Measurements from ENCODE around the gene DAPK1.

DAPK1 gene

DNA sequence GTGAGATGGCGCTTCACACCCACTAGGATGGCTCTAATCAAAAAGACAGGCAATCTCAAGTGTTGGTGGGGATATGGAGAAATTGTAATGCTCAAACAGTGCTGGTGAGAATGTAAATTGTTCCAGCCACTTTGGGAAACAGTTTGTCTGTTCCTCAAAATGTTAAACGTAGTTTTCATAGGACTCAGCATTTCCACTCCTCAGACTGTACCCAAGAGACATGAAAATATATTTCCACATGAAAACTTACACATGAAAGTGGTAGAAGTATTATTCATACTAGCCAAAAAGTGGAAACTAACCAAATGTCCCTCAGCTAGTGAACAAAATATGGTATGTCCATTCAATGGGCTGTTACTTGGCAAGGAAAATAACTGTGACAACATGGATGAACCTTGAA, 120.6 kb downstream of the DAPK1 start:
- H3K4me1 ChIP-seq (ENCODE audit: low read length): no peaks in the 10 kb centered on the region
- H2AFZ ChIP-seq (ENCODE audit: low read length): no peak overlapping the region
- H3F3A ChIP-seq (ENCODE audit: insufficient read depth, low read length): no peaks in the 10 kb centered on the region
- DNase-seq: no peak
- H3K4me3 ChIP-seq (ENCODE audit: low read length): no peak overlapping the region
- no peaks in the 10 kb centered on the region for H3K9me3 ChIP-seq (replicated peaks; ENCODE audit: insufficient read depth, low read length)
- H3K9me2 ChIP-seq (replicated peaks; ENCODE audit: insufficient read depth, low read length): no peaks in the 10 kb centered on the region
- no peak overlapping the region for H3K9ac ChIP-seq (ENCODE audit: low read length)
- H3K79me2 ChIP-seq (ENCODE audit: low read length): peaks cover 22% of the 10 kb centered on the region
- H3K27ac ChIP-seq (ENCODE audit: low read length): no peak overlapping the region
- H4K20me1 ChIP-seq (ENCODE audit: insufficient read depth, low read length): no peaks in the 10 kb centered on the region
- TF ChIP-seq, protein P1, sequence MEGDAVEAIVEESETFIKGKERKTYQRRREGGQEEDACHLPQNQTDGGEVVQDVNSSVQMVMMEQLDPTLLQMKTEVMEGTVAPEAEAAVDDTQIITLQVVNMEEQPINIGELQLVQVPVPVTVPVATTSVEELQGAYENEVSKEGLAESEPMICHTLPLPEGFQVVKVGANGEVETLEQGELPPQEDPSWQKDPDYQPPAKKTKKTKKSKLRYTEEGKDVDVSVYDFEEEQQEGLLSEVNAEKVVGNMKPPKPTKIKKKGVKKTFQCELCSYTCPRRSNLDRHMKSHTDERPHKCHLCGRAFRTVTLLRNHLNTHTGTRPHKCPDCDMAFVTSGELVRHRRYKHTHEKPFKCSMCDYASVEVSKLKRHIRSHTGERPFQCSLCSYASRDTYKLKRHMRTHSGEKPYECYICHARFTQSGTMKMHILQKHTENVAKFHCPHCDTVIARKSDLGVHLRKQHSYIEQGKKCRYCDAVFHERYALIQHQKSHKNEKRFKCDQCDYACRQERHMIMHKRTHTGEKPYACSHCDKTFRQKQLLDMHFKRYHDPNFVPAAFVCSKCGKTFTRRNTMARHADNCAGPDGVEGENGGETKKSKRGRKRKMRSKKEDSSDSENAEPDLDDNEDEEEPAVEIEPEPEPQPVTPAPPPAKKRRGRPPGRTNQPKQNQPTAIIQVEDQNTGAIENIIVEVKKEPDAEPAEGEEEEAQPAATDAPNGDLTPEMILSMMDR (IDR thresholded peaks at IDR 0.05; ENCODE audit: low read length): no peak
- no peaks in the 10 kb centered on the region for H3K27me3 ChIP-seq (replicated peaks; ENCODE audit: insufficient read depth, low read length)
- H3K36me3 ChIP-seq (replicated peaks; ENCODE audit: insufficient read depth, low read length): no peaks in the 10 kb centered on the region
- no peak overlapping the region for H3K4me2 ChIP-seq (ENCODE audit: low read depth, low read length)

DNA sequence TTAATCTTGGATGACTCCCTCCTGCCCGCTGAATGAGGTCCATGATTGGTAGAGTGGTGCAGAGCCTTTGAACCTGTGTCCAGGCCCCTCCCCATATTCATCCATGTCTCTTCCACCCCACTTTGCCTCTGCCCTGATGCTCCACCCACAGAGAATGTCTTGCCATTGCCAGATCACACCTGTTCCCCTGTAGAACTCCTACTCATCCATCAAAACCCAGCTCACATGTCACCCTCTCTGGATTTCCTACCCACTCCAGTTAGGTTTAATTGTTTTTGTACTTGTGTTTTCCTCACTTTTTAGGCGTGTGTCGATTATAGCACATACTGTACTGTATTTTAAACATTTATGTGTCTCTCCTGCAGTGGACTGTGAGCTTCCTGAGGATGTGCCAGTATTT, 121.3 kb downstream of the DAPK1 start:
- H3K4me2 ChIP-seq (ENCODE audit: low read depth, low read length): no peak overlapping the region
- H3K79me2 ChIP-seq (ENCODE audit: low read length): peaks cover 23% of the 10 kb centered on the region
- TF ChIP-seq EZH2 (optimal IDR thresholded peaks at IDR 0.05; ENCODE audit: low read depth, low read length) (no peak), EZH2phosphoT487 (IDR thresholded peaks at IDR 0.05; ENCODE audit: low read length) (no peak)
- TF ChIP-seq, protein P1 (IDR thresholded peaks at IDR 0.05; ENCODE audit: low read length): no peak
- no peaks in the 10 kb centered on the region for H3K27me3 ChIP-seq (replicated peaks; ENCODE audit: insufficient read depth, low read length)
- no peak for DNase-seq
- no peak overlapping the region for H3K4me3 ChIP-seq (ENCODE audit: low read length)
- H3K36me3 ChIP-seq (replicated peaks; ENCODE audit: insufficient read depth, low read length): no peaks in the 10 kb centered on the region
- no peaks in the 10 kb centered on the region for H3K4me1 ChIP-seq (ENCODE audit: low read length)
- H3K9me2 ChIP-seq (replicated peaks; ENCODE audit: insufficient read depth, low read length): no peaks in the 10 kb centered on the region
- no peaks in the 10 kb centered on the region for H3F3A ChIP-seq (ENCODE audit: insufficient read depth, low read length)
- no peaks in the 10 kb centered on the region for H3K9me3 ChIP-seq (replicated peaks; ENCODE audit: insufficient read depth, low read length)
- no peak overlapping the region for H2AFZ ChIP-seq (ENCODE audit: low read length)
- no peak overlapping the region for H3K27ac ChIP-seq (ENCODE audit: low read length)
- H4K20me1 ChIP-seq (ENCODE audit: insufficient read depth, low read length): no peaks in the 10 kb centered on the region
- no peak overlapping the region for H3K9ac ChIP-seq (ENCODE audit: low read length)

DNA sequence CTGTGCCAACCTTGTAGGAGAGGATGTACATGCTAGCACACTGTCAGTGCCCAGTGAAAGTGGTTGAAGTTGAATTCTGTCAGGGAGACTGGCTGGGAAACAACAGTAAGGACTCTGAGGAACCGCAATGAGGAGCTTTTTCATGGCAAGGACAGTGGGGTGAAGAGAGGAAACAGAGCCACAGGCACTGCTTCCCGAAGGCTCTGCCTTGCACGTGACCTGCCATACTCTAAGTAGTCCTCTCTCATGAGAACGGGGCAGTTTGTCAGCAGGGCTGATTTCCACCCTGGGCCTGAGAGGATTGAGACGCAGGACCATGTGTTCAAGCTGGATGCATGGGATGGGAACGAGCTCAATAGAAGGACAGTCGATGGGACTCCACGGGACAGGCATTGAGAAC, 121.7 kb downstream of the DAPK1 start:
- no peaks in the 10 kb centered on the region for H3K36me3 ChIP-seq (replicated peaks; ENCODE audit: insufficient read depth, low read length)
- no peak for DNase-seq
- H3K27ac ChIP-seq (ENCODE audit: low read length): no peak overlapping the region
- TF ChIP-seq EZH2 (optimal IDR thresholded peaks at IDR 0.05; ENCODE audit: low read depth, low read length): no peak
- TF ChIP-seq, protein P1 (IDR thresholded peaks at IDR 0.05; ENCODE audit: low read length): no peak
- TF ChIP-seq EZH2phosphoT487 (IDR thresholded peaks at IDR 0.05; ENCODE audit: low read length): no peak
- no peaks in the 10 kb centered on the region for H3K27me3 ChIP-seq (replicated peaks; ENCODE audit: insufficient read depth, low read length)
- no peaks in the 10 kb centered on the region for H3K9me2 ChIP-seq (replicated peaks; ENCODE audit: insufficient read depth, low read length)
- H3K4me1 ChIP-seq (ENCODE audit: low read length): no peaks in the 10 kb centered on the region
- H2AFZ ChIP-seq (ENCODE audit: low read length): no peak overlapping the region
- H3K79me2 ChIP-seq (ENCODE audit: low read length): peaks cover 23% of the 10 kb centered on the region
- H3K4me2 ChIP-seq (ENCODE audit: low read depth, low read length): no peak overlapping the region
- H3K9ac ChIP-seq (ENCODE audit: low read length): no peak overlapping the region
- no peaks in the 10 kb centered on the region for H3K9me3 ChIP-seq (replicated peaks; ENCODE audit: insufficient read depth, low read length)
- H3K4me3 ChIP-seq (ENCODE audit: low read length): no peak overlapping the region
- H3F3A ChIP-seq (ENCODE audit: insufficient read depth, low read length): no peaks in the 10 kb centered on the region
- no peaks in the 10 kb centered on the region for H4K20me1 ChIP-seq (ENCODE audit: insufficient read depth, low read length)
